H1 (cell line): Measurements from ENCODE around the gene PHLDB3. TPM values are rescaled to one million over a fixed set of nuclear protein-coding genes. Genes with fewer than 3 reads are reported as not detected.

Source experiments
- polyA plus RNA-seq, 7 experiments: library from polyadenylated mRNA; depleted of rRNA in 3 of 7; stranded (reverse) in 5 of 7; unstranded in 2 of 7; fragments of >200 nt in 5 of 7; fragments of 200-250 nt in 2 of 7; gene quantifications; 1 replicate in 5 of 7; 2 replicates in 1 of 7; 4 replicates in 1 of 7; pipeline versions ENCODE4 v1.2.1 to v1.2.3, GENCODE V29; 2011 to 2013; ENCODE audit warnings: missing spikeins in 2 of 7, mixed read lengths in 2 of 7
- total RNA-seq: library from RNA; stranded (reverse); fragmentation: NEBNext Ultra II Directional; extraction: Animal tissue kit (Norgen Biotek cat#: 25700); gene quantifications from 2 replicates; pipeline ENCODE4 v1.2.1, GENCODE V29; 2021
- TF ChIP-seq, protein P1 (sequence below): fragments of 300-600 bp; sonication (generic); IDR thresholded peaks from 2 replicates; pipeline ENCODE4 v1.7.1; 2012; ENCODE audit warnings: low read length, moderate library complexity, mild to moderate bottlenecking, inconsistent platforms; ENCODE audit not compliant: insufficient replicate concordance

The PHLDB3 gene
- total and polyA plus RNA-seq, 2 of the 8 experiments (the other 6 are each of a cell fraction or from before 2014, with no cell fraction given), result 4.0 to 8.5 TPM

- TF ChIP-seq, protein P1, sequence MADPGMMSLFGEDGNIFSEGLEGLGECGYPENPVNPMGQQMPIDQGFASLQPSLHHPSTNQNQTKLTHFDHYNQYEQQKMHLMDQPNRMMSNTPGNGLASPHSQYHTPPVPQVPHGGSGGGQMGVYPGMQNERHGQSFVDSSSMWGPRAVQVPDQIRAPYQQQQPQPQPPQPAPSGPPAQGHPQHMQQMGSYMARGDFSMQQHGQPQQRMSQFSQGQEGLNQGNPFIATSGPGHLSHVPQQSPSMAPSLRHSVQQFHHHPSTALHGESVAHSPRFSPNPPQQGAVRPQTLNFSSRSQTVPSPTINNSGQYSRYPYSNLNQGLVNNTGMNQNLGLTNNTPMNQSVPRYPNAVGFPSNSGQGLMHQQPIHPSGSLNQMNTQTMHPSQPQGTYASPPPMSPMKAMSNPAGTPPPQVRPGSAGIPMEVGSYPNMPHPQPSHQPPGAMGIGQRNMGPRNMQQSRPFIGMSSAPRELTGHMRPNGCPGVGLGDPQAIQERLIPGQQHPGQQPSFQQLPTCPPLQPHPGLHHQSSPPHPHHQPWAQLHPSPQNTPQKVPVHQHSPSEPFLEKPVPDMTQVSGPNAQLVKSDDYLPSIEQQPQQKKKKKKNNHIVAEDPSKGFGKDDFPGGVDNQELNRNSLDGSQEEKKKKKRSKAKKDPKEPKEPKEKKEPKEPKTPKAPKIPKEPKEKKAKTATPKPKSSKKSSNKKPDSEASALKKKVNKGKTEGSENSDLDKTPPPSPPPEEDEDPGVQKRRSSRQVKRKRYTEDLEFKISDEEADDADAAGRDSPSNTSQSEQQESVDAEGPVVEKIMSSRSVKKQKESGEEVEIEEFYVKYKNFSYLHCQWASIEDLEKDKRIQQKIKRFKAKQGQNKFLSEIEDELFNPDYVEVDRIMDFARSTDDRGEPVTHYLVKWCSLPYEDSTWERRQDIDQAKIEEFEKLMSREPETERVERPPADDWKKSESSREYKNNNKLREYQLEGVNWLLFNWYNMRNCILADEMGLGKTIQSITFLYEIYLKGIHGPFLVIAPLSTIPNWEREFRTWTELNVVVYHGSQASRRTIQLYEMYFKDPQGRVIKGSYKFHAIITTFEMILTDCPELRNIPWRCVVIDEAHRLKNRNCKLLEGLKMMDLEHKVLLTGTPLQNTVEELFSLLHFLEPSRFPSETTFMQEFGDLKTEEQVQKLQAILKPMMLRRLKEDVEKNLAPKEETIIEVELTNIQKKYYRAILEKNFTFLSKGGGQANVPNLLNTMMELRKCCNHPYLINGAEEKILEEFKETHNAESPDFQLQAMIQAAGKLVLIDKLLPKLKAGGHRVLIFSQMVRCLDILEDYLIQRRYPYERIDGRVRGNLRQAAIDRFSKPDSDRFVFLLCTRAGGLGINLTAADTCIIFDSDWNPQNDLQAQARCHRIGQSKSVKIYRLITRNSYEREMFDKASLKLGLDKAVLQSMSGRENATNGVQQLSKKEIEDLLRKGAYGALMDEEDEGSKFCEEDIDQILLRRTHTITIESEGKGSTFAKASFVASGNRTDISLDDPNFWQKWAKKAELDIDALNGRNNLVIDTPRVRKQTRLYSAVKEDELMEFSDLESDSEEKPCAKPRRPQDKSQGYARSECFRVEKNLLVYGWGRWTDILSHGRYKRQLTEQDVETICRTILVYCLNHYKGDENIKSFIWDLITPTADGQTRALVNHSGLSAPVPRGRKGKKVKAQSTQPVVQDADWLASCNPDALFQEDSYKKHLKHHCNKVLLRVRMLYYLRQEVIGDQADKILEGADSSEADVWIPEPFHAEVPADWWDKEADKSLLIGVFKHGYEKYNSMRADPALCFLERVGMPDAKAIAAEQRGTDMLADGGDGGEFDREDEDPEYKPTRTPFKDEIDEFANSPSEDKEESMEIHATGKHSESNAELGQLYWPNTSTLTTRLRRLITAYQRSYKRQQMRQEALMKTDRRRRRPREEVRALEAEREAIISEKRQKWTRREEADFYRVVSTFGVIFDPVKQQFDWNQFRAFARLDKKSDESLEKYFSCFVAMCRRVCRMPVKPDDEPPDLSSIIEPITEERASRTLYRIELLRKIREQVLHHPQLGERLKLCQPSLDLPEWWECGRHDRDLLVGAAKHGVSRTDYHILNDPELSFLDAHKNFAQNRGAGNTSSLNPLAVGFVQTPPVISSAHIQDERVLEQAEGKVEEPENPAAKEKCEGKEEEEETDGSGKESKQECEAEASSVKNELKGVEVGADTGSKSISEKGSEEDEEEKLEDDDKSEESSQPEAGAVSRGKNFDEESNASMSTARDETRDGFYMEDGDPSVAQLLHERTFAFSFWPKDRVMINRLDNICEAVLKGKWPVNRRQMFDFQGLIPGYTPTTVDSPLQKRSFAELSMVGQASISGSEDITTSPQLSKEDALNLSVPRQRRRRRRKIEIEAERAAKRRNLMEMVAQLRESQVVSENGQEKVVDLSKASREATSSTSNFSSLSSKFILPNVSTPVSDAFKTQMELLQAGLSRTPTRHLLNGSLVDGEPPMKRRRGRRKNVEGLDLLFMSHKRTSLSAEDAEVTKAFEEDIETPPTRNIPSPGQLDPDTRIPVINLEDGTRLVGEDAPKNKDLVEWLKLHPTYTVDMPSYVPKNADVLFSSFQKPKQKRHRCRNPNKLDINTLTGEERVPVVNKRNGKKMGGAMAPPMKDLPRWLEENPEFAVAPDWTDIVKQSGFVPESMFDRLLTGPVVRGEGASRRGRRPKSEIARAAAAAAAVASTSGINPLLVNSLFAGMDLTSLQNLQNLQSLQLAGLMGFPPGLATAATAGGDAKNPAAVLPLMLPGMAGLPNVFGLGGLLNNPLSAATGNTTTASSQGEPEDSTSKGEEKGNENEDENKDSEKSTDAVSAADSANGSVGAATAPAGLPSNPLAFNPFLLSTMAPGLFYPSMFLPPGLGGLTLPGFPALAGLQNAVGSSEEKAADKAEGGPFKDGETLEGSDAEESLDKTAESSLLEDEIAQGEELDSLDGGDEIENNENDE, result no peak
- TF ChIP-seq, all 59 proteins: peak for 0
These were observed 47.6 kb upstream of the PHLDB3 start (continued) for GRCh38 chr19:43552198-43552450.
